T-helper 2 cell treated with Interferon-gamma antibody and Interleukin-4, amounts not matched to agents 100 ng/mL and 5 ng/mL, for 36 hours (primary cell): Measurements from ENCODE around the gene TRIM7. TPM values are rescaled to one million over a fixed set of nuclear protein-coding genes. Genes with fewer than 3 reads are reported as not detected.

Experiments
- intact Hi-C: fragments of 100-400 bp; cut with micrococcal nuclease; formaldehyde crosslinking; loops from one replicate; pipeline ENCODE4 v1.15.1; 2023
- total RNA-seq: library from RNA; stranded (reverse); gene quantifications from 2 replicates; pipeline ENCODE4 v1.2.3, GENCODE V29; 2022

Gene TRIM7
- total RNA-seq, 1 donor from 2014 or later: 0.66 TPM

DNA sequence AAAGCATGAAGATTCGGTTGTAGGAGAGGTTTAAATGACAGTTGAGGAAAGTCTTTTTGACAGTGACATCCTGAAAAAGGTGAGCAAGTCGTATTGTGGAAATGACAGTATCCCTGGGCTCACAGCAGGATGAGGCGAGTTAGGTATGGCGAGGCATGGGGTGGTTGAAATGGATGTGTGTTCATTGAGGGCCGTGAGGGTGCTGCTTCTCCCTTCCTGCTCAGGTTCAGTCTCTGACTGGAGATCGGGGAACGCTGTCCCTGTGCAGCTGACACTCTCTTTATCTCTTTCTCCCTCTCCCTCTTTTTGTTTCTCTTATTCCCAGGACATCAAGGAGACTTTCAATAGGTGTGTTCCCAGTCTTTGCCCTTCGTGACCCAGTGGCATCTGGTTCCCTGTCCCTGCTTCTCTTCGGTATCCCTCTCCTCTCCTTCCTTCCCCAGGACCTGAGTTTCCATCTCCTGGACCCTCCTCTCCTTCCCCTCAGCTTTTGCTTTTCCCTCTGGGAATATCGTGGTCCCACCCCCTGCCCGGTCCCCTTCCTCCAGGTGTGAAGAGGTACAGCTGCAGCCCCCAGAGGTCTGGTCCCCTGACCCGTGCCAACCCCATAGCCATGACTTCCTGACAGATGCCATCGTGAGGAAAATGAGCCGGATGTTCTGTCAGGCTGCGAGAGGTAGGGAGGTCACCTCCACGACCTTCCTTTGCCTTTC, 28.2 kb upstream of the TRIM7 start:
- intact Hi-C loops: no loop called here

DNA sequence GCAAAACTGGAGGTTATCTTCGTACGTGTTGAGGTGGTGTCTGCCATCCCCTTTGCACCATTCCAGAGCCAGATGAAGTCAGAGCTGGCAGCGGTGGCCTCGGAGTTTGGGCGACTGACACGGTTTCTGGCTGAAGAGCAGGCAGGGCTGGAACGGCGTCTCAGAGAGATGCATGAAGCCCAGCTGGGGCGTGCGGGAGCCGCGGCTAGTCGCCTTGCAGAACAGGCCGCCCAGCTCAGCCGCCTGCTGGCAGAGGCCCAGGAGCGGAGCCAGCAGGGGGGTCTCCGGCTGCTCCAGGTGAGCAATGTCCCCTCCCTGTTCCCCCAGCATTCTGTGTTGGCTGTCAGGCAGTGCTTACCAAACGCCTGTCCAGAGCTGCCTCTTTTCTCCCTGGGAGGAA, 27.6 kb upstream of the TRIM7 start:
- intact Hi-C loops: no loop called here

DNA sequence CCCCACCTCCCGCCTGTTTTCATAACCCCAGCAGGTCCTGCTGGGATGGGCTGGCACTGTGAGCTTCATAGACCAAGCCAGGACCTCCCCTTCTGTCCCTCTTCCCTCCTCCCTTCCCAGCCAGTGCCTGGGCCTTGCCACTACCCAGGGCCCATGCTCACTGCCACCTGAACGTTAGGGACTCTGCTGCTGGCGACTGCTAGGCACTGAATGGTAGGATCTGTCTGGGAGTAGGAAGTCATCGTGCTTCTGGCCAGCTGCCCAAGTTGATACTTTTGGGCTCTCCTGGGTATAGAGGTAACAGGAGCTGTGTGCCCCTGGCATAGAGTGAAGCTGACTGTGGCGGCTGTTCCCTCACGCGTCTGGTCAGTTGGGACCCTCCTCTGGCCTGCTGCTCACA, 26.4 kb upstream of the TRIM7 start:
- intact Hi-C loops: no loop called here

DNA sequence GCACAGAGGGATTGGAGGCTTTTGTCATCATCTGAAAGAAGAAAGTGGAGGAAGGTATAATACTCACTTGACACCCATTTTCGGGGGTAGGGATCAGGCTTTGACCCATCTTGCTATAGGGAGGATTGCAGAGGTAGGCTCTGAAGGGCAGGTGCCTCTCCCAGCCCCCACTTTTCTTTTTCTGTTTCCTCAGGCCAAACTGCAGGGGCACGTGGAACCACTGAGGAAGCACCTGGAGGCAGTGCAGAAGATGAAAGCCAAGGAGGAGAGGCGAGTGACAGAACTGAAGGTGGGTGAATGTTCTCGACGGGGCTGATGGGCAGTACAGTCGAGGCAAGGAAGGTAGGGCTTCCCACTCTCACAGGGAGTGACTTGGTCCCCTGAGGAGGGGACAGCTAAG, 25.6 kb upstream of the TRIM7 start:
- intact Hi-C loops: no loop called here

DNA sequence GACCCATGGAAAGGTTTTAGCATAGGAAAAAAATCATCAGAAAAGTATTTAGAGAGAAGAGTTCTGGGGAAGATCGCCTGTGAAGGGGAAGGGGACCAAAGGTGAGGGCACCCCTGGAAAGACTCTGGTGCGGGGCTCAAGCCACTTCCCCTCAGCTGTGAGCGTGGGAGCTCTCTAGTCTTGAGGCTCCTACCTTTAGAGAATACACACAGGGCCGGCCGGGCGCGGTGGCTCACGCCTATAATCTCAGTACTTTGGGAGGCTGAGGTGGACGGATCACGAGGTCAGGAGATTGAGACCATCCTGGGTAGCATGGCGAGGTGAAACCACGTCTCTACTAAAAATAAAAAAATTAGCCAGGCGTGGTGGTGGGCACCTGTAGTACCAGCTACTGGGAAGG, 25.0 kb upstream of the TRIM7 start:
- intact Hi-C loops: no loop called here

DNA sequence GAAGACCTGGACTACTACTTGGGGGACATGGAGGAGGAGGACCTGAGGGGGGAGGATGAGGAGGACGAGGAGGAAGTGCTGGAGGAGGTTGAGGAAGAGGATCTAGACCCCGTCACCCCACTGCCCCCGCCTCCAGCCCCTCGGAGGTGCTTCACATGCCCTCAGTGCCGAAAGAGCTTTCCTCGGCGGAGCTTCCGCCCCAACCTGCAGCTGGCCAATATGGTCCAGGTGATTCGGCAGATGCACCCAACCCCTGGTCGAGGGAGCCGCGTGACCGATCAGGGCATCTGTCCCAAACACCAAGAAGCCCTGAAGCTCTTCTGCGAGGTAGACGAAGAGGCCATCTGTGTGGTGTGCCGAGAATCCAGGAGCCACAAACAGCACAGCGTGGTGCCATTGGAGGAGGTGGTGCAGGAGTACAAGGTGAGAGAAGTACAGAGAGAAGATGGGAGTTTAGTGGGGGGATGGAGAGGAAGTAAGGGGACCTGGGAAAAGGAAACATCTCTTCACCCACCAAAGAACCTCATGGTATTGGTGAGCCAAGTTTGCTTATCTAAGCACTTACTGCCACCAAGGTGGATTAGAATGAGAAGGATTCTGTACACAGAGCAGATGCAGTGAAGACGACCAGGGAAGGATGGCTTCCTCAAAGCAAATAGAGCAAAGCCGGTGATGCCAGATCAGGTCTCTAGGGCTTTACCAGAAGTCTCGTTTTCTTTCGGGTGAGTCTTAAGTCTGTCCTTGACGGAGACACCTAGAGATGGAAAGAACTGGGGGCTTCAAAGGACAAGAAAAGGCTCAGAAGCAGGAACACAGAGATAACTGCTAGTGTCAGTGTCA, 19.6 kb upstream of the TRIM7 start:
- intact Hi-C loops: no loop called here

DNA sequence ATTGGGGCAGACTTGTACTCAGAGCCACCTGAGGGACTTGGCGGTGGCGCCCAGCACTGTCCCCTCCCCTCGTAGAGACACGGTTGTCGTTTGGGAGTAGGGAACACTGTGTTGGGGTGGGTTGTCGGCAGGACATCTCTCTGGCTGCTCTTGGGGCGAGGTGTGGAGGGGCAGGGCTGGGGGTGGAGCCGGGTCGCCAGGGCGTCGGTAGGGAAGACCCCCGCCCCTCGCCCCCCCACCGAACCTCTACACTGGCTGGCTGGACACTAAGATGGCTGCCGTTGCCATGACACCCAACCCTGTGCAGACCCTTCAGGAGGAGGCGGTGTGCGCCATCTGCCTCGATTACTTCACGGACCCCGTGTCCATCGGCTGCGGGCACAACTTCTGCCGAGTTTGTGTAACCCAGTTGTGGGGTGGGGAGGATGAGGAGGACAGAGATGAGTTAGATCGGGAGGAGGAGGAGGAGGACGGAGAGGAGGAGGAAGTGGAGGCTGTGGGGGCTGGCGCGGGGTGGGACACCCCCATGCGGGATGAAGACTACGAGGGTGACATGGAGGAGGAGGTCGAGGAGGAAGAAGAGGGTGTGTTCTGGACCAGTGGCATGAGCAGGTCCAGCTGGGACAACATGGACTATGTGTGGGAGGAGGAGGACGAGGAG, 18.9 kb upstream of the TRIM7 start:
- intact Hi-C loops: loop anchor here (1.0 to 2.0 kb wide), 7 partner anchors 17 to 421 kb away; partner anchors contain the start of genes MGAT1, RACK1, TRIM52 and ZFP62

DNA sequence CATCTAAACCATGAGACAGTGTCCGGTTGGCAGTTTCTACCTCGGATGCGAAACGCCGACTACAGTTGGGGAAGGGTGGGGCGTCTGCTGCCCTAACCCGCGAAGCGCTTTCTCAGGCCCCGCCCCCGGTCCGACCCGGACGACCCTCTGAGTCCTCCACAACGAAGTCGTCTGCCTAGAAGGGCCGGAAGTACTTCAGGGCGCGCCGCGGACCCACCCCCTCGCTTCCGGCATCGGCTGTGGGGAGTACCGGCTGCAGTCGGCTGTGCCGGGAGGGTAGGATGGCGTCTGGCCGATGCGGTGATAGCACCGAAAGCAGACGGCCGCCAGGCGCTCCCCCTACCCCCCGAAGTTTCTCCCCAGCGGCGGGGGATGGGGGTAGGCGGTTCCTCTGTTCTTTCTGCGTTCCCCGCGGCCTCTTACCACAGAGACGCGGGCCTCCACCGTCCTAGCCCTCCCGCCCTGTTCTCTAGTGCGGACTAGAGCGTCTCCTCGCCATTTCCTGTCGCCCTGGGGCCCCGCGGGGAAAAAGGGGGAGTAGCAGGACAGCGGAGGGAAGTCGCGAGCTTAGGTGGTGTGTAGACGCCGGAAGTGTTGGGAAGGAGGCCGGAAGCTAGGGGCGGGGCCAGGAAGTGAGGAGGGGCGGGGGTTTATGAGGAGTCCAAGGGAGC, 18.2 kb upstream of the TRIM7 start, which contains the start of gene TRIM41:
Gene TRIM41, plus strand, starts transcription at position 224 of the 671 bp plus-strand sequence. CDS start 719 bp downstream, outside the sequence.
- intact Hi-C loops: loop anchor here (1.0 to 2.0 kb wide), 7 partner anchors 16 to 420 kb away; partner anchors contain the start of genes MGAT1, RACK1, TRIM52 and ZFP62

DNA sequence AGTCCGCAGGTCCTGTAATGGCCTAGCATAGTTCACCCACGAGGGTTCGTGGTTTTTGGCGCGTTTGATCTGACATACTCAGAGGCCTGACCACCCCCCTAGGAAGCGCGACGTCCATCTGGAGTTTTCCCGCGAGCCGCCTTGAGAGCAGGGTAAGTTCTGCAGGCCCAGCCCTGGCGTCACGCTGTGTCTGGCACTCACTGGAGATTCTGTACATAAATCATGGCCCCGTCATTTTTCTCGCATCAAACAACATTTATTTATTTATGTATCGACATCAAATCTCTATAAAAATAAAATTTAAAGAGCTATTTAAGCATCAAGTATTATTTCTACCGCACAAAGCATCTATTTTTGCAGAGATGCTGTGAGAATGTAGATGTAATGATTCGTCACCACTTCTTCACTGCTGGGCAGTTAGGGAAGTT, 17.6 kb upstream of the TRIM7 start:
- intact Hi-C loops: loop anchor here (1.0 to 2.0 kb wide), 8 partner anchors 16 to 420 kb away; partner anchors contain the start of genes MGAT1, RACK1, TRIM52 and ZFP62

DNA sequence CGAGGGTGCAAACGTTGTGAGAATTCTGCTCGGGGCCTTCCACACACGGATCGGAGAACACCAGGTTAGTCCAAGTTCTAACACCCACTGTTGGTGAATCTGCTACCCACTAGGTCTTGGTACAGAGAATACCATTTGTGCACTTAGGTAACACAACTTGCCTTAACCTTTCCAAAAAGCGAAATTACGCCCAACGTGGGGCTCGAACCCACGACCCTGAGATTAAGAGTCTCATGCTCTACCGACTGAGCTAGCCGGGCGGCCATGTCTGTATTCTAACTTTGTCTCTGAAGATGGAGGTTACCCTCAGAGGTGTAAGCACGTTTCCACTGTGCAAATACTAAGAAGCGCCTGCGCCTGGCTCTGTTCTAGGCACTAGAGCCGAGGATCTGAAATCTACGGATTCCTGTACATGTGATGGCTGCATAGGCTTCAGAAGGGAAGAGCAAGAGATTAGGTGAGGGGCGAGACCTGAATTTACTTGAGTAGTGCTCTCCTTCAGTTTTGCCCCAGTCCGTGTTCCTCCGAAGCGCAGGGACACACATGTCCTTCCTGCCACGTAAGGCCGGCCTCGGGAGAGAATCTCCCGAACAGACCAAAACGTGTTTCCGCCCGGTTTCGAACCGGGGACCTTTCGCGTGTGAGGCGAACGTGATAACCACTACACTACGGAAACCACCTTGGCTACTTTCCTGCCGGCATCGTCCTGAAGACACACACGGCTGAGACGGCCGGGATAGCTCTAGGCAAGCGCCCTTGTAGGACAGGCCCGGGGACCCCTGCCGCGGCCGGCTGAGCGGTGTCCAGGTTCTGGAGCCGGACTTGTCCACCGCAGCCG, 17.0 kb upstream of the TRIM7 start:
- intact Hi-C loops: loop anchor here (1.0 to 2.0 kb wide), 4 partner anchors 15 to 419 kb away; partner anchors contain the start of gene MGAT1

DNA sequence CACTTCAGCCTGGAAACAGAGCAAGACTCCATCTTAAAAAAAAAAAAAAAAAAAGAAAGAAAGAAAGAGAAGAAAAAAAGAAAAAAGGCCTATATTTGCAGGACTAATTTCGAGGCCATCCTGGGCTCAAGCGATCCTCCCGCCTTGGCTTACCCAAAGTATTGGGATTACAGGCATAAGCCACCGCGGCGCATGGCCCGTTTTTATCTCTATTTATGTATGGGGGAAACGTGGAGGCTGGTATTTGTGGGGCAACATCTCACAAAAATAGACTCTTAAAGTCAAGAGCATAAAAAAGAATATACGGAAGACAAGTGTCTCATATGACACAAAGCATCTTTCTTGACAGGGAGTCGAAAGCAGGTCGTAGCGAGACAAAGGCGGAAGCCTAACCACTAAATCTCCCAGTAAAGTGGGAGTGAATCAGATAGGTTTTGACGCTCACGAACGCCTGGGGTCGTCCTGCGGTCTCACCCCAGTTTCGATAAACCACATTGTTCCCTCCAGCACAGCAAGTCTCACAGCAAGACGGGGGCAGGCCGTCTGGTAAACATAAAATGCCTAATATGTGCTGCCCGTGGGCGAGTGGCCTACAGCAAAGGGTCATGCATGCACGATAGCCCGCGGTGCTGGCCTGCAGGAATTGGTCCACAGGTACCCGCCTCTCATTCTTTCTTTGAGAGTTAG, 16.3 kb upstream of the TRIM7 start:
- intact Hi-C loops: no loop called here

DNA sequence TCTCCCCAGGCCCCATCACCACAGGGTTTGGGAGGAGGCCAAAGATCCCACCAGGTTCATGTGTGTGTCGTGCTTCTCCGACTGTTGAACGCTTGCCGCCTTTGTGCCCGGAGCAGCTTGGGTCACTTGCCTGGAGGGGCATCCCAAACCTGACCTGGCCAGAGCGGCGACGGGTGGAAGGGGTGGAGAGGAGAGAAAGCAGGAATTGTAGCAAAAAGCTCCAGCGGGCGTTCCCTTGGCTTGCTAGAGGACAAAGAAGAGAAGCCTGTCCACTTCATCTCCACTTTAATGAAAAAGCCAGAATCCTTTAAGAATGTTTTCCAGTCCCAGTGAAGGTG, 15.2 kb upstream of the TRIM7 start:
- intact Hi-C loops: no loop called here

DNA sequence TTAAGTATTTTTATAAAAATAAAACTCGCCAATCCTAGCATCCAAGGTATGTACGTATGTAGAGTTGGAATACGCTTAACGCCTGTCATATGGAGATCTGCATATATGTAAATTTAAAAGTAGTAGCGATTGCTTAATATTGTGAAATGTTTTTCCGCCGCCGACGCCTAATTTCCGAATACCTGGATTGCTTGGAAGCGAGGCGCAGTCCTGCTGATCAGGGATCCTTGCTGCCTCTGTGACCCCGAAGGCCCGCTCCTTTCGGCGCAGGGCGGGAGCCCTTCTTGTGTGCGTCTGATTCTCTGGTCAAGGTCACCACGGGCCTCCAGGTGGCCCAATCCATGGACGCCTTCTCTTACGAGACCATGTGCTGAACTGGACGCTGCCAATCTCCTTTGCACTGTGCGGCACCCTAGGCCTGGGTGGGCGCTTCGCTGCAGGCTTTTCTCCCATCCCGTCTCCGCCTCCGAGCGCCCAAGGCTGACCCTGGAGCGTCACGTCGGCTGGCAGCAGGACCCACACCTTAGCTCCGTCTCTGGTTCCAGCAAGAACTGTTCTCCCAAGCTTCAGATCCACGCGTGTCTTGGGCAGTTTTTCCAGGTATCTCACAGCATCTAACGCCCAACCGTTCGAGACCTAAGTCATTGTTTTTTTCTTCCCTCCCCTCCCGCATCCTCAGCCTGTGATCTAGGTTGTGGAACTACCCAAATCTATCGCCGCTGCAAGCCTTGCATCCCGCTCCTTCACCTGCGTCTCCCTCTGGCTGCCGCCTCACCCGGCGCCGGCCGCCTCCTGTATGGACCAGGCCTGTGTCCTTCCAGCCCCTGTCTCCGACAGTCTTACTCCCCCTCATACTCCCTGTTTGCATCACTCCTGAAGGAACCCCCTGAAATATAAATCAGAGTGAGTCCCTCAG, 14.5 kb upstream of the TRIM7 start:
- intact Hi-C loops: no loop called here

DNA sequence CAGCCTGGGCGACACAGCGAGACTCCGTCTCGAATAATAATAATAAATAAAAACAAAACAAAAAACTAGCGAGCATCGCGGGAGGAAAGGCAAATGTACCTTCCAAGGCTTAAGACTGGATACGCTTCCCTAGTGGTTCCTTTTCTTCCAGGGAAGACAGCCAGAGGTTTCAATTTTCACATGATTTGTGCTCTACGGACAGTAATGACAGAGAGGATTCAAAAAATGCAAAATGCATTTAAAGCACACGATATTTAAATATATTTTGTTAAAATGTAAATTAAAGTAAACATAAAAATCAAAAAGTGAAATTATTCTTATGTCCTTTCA, 13.8 kb upstream of the TRIM7 start:
- intact Hi-C loops: loop anchor here (1.0 kb wide), 2 partner anchors 11 to 27 kb away; no protein-coding TSS in a partner anchor

DNA sequence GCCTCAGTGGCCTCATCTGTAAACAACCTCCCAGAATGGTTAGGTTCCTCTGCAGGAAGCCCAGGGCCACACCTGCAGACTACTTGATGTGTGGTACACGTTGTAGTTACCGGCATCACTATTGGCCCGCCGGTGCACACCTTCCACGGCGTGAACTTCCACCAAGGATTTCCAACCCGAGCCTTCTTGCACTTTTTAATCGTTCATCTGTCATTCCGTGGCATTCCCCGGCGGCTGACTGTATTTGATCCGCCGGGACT, 12.7 kb upstream of the TRIM7 start:
- intact Hi-C loops: loop anchor here (1.0 kb wide), 3 partner anchors 10 to 44 kb away; no protein-coding TSS in a partner anchor

DNA sequence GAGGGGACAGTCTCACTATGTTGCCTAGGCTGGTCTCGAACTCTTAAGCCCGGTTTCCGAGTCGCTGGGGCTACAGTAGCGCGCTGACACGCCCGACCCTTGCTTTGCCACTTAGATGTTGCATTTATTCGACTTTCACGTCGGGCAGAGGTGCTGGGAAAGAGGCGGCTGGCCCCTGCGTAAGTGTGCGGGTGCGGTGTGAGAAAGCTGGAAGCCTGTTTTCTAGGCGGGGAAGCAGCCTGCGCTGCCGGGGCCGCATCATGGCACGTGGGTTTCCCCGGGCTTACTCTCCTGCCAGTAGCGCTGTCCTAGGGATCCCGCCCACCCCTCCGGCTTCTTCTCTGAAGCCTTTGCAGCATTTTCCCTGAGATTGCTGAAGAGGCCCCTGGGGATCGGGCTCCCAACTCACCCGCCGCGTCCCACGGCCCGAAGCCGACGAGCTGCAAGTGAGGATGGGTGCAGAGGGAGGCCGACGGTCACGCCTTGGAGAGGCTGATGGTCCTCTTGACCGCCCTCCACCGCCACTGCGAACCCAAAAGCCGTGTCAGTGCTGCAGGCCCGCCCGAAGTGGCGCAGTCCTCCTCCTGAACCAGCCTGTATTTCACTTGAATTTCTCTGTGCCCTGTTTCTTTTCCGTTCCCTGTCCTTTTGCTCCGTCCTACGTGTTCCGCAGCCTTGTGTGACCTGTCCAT, 12.3 kb upstream of the TRIM7 start:
- intact Hi-C loops: loop anchor here (1.0 kb wide), 1 partner anchor 44 kb away; no protein-coding TSS in a partner anchor

DNA sequence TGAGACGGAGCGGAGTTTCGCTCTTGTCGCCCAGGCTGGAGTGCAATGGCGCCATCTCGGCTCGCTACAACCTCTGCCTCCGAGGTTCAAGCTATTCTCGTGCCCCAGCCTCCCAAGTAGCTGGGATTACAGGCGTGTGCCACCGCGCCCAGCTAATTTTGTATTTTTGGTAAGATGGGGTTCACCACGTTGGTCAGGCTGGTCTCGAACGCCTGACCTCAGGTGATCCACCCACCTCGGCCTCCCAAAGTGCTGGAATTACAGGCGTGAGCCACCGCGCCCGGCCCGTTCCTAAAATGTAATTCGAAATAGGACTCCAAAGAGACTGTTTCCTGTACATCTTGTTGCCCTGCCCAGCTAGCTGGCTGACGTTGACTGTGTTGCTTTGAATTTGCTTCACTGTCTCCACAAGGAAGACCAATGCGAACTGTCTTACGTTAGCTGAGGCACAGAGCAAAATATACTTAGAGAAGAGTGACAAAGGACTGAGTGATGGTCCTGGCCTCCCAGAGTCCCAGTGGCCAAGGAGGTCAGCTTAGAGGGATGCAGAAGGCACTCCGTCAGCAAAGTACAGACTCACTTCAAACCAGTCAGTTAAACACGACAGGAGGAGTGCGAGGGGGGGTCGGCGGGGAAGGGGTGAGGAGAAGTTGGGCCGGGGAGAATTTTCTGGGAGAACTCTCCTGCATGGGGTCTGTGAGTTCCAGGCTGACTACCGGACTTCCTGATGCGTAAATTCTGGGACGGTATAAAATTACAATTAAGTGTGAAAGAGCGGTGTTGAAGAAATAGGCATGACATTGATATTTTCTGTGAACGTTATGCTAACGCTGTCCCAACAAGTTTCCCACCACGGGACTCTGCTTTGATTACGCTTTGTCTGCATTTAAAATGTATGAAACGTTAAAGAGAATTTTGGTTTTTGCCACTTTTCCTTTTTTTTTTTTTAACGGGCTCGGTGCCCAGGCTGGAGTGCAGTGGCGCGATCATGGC, 11.3 kb upstream of the TRIM7 start:
- intact Hi-C loops: no loop called here
